Upper lobe of right lung (tissue), 1 donor: ENCODE results near the gene PRMT2. TPM values are rescaled to one million over a fixed set of nuclear protein-coding genes. Genes with fewer than 3 reads are reported as not detected.

Experiments
- ATAC-seq: fragments of 200-7000 bp; cut with Tn5 transposase; one replicate; pipeline ENCODE4 v1.9.1; 2020; ENCODE audit warnings: mild to moderate bottlenecking, moderate library complexity
- DNase-seq: peaks from one replicate; pipeline ENCODE4 v3.0.0-alpha.2; 2020
- H3K27ac ChIP-seq: fragments of 200-600 bp; one replicate; pipeline ENCODE4 v1.8.0; 2022
- H3K27me3 ChIP-seq: fragments of 200-600 bp; one replicate; pipeline ENCODE4 v1.8.0; 2022; ENCODE audit warnings: mild to moderate bottlenecking
- H3K36me3 ChIP-seq: fragments of 200-600 bp; one replicate; pipeline ENCODE4 v1.8.0; 2022
- H3K4me1 ChIP-seq: fragments of 200-600 bp; one replicate; pipeline ENCODE4 v1.8.0; 2022
- H3K4me3 ChIP-seq: fragments of 200-600 bp; one replicate; pipeline ENCODE4 v1.8.0; 2022; ENCODE audit warnings: mild to moderate bottlenecking
- H3K9me3 ChIP-seq: fragments of 200-600 bp; one replicate; pipeline ENCODE4 v1.8.0; 2022
- intact Hi-C: fragments of 100-400 bp; cut with DNase I; formaldehyde crosslinking; loops from one replicate; pipeline ENCODE4 v1.11.0; 2022
- total RNA-seq: library from RNA; stranded (reverse); fragmentation: NEBNext Ultra II Directional; extraction: Animal tissue kit (Norgen Biotek cat#: 25700); gene quantifications from one replicate; pipeline ENCODE4 v1.2.1, GENCODE V29; 2021
- TF ChIP-seq, protein P1 (sequence below): fragments of 200-600 bp; IDR thresholded peaks from one replicate; pipeline ENCODE4 v1.8.0; 2022; ENCODE audit warnings: antibody characterized with exemption
- donor health status: DM: no; HTN: yes; CAD: no; lungs with severe emphysema.

PRMT2 gene
- total RNA-seq, 1 donor from 2014 or later, result 114 TPM

DNA sequence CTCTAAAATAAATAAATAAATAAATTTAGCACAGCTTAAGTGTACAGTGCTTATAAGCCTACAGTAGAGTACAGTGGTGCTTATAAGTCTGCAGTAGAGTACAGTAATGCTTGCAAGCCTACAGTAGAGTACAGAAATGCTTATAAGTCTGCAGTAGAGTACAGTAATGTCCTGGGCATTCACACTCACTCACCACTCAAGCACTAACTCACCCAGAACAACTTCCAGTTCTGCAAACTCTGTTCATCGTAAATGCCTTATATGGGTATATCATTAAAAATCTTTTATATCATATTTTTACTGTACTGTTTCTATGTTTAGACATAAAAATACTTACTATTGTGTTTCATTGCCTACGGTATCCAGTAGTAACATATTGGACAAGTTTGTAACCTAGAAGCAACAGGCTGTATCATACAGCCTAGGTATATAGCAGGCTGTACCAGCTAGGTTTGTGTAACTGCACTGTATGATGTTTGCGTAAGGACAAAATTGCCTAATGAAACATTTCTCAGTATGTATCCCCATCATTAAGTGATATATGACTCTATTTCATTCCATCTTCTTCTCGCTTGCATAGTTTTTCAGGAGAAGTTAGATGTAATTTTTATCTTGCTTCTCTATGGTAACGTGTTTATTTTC lies 16.6 kb upstream of the PRMT2 start:
- H3K27me3 ChIP-seq, result no peaks in the 10 kb centered on the region
- no peaks in the 10 kb centered on the region for H3K36me3 ChIP-seq
- H3K4me1 ChIP-seq, result no peaks in the 10 kb centered on the region
- TF ChIP-seq, protein P1, sequence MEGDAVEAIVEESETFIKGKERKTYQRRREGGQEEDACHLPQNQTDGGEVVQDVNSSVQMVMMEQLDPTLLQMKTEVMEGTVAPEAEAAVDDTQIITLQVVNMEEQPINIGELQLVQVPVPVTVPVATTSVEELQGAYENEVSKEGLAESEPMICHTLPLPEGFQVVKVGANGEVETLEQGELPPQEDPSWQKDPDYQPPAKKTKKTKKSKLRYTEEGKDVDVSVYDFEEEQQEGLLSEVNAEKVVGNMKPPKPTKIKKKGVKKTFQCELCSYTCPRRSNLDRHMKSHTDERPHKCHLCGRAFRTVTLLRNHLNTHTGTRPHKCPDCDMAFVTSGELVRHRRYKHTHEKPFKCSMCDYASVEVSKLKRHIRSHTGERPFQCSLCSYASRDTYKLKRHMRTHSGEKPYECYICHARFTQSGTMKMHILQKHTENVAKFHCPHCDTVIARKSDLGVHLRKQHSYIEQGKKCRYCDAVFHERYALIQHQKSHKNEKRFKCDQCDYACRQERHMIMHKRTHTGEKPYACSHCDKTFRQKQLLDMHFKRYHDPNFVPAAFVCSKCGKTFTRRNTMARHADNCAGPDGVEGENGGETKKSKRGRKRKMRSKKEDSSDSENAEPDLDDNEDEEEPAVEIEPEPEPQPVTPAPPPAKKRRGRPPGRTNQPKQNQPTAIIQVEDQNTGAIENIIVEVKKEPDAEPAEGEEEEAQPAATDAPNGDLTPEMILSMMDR, result no peak
- ATAC-seq (peak; percentile 32), DNase-seq (no peak)
- no peaks in the 10 kb centered on the region for H3K9me3 ChIP-seq
- intact Hi-C loops, result no loop called here
- no peak overlapping the region for H3K27ac ChIP-seq
- H3K4me3 ChIP-seq, result no peak overlapping the region

DNA sequence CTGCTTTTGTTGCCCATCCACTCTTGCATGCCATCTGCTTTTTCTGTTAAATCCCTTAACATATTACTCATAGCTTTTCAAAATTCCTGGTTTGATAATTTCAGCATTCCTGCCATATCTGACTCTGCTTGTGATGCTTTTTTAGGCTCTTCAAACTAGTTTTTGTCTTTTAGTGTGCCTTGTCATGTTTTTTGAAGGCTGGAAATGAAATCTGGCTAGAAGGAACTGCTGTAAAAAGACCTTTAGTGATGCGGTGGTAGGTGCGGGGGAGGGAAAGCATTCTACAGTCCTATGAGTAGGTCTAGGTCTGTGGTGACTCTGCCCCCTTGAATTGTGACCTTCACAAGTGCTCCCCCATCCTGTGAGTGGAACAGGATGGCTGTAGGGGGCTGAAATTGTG lies 15.6 kb upstream of the PRMT2 start:
- Histone ChIP-seq H3K4me3 (no peak overlapping the region), H3K36me3 (no peaks in the 10 kb centered on the region), H3K4me1 (no peaks in the 10 kb centered on the region), H3K27ac (no peak overlapping the region), H3K9me3 (no peaks in the 10 kb centered on the region), H3K27me3 (no peaks in the 10 kb centered on the region)
- TF ChIP-seq, protein P1, result no peak
- intact Hi-C loops, result no loop called here
- ATAC-seq (no peak), DNase-seq (no peak)

DNA sequence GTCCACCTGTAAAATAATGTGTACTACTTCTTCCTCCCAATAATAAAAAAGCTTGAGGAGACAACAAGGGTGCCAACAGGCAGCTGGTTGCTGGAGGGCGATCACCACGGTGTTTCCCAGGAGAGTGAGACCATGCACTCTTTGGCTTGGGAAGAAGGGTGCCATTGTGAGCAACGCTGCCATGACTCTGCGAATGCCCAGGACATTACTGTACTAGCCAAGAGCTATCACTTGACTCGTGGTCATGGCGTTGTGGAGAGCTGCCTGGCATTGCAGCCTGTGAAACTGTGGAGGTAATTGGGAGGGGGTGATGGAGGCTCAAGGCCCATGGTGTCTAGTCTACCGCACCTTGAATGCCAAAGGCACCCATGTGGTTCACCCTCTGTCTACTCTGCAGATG lies 14.6 kb upstream of the PRMT2 start:
- no peak for ATAC-seq
- TF ChIP-seq, protein P1, result no peak
- H3K27ac ChIP-seq, result no peak overlapping the region

DNA sequence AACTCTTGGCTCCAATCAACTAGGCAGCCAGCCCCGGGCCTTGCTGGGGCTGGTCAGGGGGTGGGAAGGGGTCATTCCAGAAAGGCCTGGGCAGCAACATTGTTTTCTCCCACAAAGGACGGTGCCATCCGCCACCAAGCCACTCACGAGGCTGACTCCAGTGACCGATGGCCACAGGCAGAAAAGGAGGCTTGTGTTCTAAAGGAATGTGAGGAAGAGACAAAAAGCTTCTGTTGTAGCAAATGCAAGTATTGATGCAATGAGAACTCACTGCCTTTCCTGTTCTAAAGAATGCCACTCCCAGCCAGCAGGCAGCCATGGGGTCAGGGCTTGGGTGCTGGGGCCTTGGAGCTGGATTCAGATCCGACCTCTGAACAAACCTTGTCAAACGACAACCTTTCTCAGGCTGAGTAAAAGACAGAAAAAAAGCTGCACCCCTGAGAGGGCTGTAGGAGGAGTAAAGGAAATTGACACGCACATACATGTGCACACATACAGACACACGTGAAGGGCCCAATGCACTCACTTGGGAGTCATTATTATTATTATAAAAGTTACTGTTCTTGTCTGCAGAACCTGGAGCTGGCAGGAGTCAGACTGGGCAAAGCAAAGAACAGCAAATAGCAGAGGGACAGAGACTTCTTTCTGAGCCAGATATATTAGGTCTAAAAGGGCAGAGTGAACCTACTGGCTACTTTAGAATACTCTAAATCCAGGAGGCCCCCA lies 13.9 kb upstream of the PRMT2 start:
- H3K4me3 ChIP-seq, result no peak overlapping the region
- H3K27ac ChIP-seq, result peak overlapping the region; percentile 64
- no peaks in the 10 kb centered on the region for H3K9me3 ChIP-seq
- intact Hi-C loops, result no loop called here
- no peaks in the 10 kb centered on the region for H3K36me3 ChIP-seq
- H3K4me1 ChIP-seq, result no peaks in the 10 kb centered on the region
- no peak for DNase-seq
- TF ChIP-seq, protein P1, result no peak
- ATAC-seq, result no peak
- no peaks in the 10 kb centered on the region for H3K27me3 ChIP-seq

More for the DNA sequence above, 14.6 kb upstream of the PRMT2 start:
- intact Hi-C loops, result no loop called here
- Histone ChIP-seq H3K4me1 (no peaks in the 10 kb centered on the region), H3K27me3 (no peaks in the 10 kb centered on the region), H3K9me3 (no peaks in the 10 kb centered on the region), H3K4me3 (no peak overlapping the region), H3K36me3 (no peaks in the 10 kb centered on the region)
- no peak for DNase-seq

DNA sequence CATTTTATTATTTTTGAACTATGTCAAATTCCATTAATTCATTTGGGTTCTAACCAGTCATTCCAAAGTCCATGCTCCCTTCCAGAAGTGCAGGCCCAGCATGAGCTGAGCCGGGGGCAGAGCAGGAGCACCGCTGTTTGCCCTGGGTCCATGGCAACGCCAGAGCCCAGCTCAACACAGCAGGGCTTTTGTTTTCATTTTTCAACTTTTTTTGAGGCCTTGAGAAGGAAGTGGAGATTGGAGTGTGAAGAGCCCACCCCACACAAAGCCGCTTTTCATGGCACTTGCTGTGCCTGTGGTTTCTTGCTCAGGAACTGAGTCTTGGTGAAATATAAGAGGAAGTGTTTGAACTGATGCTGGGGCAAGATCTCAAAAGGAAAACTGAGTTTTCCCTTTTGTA lies 13.2 kb upstream of the PRMT2 start:
- H3K9me3 ChIP-seq, result no peaks in the 10 kb centered on the region
- H3K4me1 ChIP-seq, result no peaks in the 10 kb centered on the region
- ATAC-seq (peak; percentile 89), DNase-seq (peak; percentile 65)
- peak overlapping the region; percentile 64 for H3K27ac ChIP-seq
- H3K27me3 ChIP-seq, result no peaks in the 10 kb centered on the region
- TF ChIP-seq, protein P1, result no peak
- no peaks in the 10 kb centered on the region for H3K36me3 ChIP-seq
- H3K4me3 ChIP-seq, result no peak overlapping the region
- intact Hi-C loops, result no loop called here
